Spinal cord (tissue), 10 donors: ENCODE results near the gene AOC3. TPM values are rescaled to one million over a fixed set of nuclear protein-coding genes. Genes with fewer than 3 reads are reported as not detected.
A peak's percentile ranks its signal among the peaks of the same experiment; 100 is the strongest.

Source experiments
- DNase-seq, 6 donors: peaks; one replicate each; pipeline versions ENCODE4 v3.0.0 to v3.0.0-alpha.2; 2013 to 2015; ENCODE audit warnings: low spot score in 6 of 6, low read depth in 4 of 6
- H3K27ac ChIP-seq: one replicate; pipeline ENCODE4 v1.5.1; 2013; ENCODE audit warnings: low read depth, low read length, control low read depth
- H3K27me3 ChIP-seq: one replicate; pipeline ENCODE4 v1.6.1; 2013; ENCODE audit warnings: low read length; ENCODE audit not compliant: control insufficient read depth, insufficient read depth
- H3K36me3 ChIP-seq: one replicate; pipeline ENCODE4 v1.6.1; 2013; ENCODE audit warnings: low read length; ENCODE audit not compliant: control insufficient read depth, insufficient read depth
- H3K4me1 ChIP-seq: one replicate; pipeline ENCODE4 v1.6.1; 2013; ENCODE audit warnings: low read length; ENCODE audit not compliant: control insufficient read depth, insufficient read depth
- H3K4me3 ChIP-seq: one replicate; pipeline ENCODE4 v1.5.1; 2013; ENCODE audit warnings: low read depth, low read length, control low read depth
- H3K9me3 ChIP-seq: one replicate; pipeline ENCODE4 v1.6.1; 2013; ENCODE audit warnings: low read length; ENCODE audit not compliant: control insufficient read depth, insufficient read depth
- WGBS: methylation state at CpG from one replicate; pipeline ENCODE4 v1.1.5; 2013; ENCODE audit warnings: missing lambda C conversion rate; ENCODE audit not compliant: insufficient coverage; 5-methylcytosine and 5-hydroxymethylcytosine counted together
- long read RNA-seq, 4 donors: transcript quantifications; one replicate each; lab custom pipeline, GENCODE V29; 2026
- polyA plus RNA-seq, 2 donors: library from polyadenylated mRNA; unstranded; fragments of 120-200 nt; gene quantifications; one replicate each; pipeline ENCODE4 v1.2.1, GENCODE V29; 2013; ENCODE audit not compliant: insufficient read length in 2 of 2
- total RNA-seq, 2 donors: library from RNA; depleted of rRNA in 1 of 2; stranded (reverse); fragments of 120-200 nt in 1 of 2; fragments of >200 nt in 1 of 2; gene quantifications; one replicate each; pipeline versions ENCODE4 v1.2.3 to v1.2.4, GENCODE V29; 2013 to 2014
- donor health status: healthy.

Gene AOC3
- total RNA-seq (1 to 10 TPM; 2.7 to 6.2 TPM), polyA plus RNA-seq (1 to 10 TPM; 2.9 to 3.0 TPM)
- long read RNA-seq, donor 1 = 0 reads
- long read RNA-seq, donor 2 = 0 reads
- long read RNA-seq, donor 3, full-length matches to known transcripts = 3 of 3 reads
- long read RNA-seq, donor 3, partial matches to known transcripts = 0 of 3 reads
- long read RNA-seq, donor 3, other reads (novel, unspliced or antisense) = 0 of 3 reads
- long read RNA-seq, donor 4, full-length matches to known transcripts = 17 of 23 reads
- long read RNA-seq, donor 4, partial matches to known transcripts = 6 of 23 reads
- long read RNA-seq, donor 4, other reads (novel, unspliced or antisense) = 0 of 23 reads

- Histone ChIP-seq H3K9me3 (no peaks in the 10 kb centered on the region), H3K4me3 (no peak within 1 kb of the TSS), H3K36me3 (peaks cover 5% of the 10 kb centered on the region), H3K27me3 (no peaks in the 10 kb centered on the region), H3K27ac (no peak within 1 kb of the TSS), H3K4me1 (peaks cover 10% of the 10 kb centered on the region)
- WGBS = 55% methylated on average over 9 of the region's 9 CpGs
- DNase-seq = no peak
Measured at GRCh38 chr17:42850954-42851353, at the start of gene AOC3. TSS of gene AOC3 (plus strand) at chr17:42851199. CDS start at chr17:42851344, 145 bp downstream.

GRCh38 chr17:42803074-42803883 is 47.7 kb upstream of the AOC3 start:
- no peaks in the 10 kb centered on the region for H3K9me3 ChIP-seq
- no peak overlapping the region for H3K4me3 ChIP-seq
- H3K4me1 ChIP-seq = peaks cover 6% of the 10 kb centered on the region
- DNase-seq = peak in 1 of 6 donors; percentile 79
- no CpG with 5 or more reads among the region's 2 CpGs for WGBS
- no peaks in the 10 kb centered on the region for H3K27me3 ChIP-seq
- no peaks in the 10 kb centered on the region for H3K36me3 ChIP-seq
- H3K27ac ChIP-seq = peak overlapping the region; percentile 42

DNA sequence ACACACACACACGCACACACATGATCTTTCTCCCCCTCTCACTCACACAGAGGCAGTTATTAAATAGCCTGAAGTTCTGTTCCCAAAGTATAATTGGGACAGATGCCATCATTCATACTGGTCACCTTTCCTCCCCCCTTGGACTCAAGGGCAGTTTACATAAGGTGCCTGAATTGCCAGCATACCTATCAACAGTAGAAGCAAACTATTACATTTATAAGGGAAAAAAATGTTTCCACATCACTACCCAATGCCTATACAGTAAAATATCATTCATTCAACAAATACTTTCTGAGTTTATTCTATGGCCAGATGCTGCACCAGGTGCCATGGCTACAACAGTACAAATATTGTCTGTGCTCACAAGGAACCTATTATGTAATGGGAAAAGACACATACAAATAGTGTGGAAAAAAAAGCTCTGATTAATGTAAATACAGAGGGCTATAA is 46.1 kb upstream of the AOC3 start:
- H3K4me1 ChIP-seq = no peaks in the 10 kb centered on the region
- WGBS = 100% methylated on average over 1 of the region's 1 CpG

GRCh38 chr17:42806249-42806648 is 44.8 kb upstream of the AOC3 start:
- Histone ChIP-seq H3K27ac (no peak overlapping the region), H3K27me3 (no peaks in the 10 kb centered on the region), H3K9me3 (no peaks in the 10 kb centered on the region), H3K4me3 (no peak overlapping the region), H3K4me1 (no peaks in the 10 kb centered on the region), H3K36me3 (peaks cover 4% of the 10 kb centered on the region)
- DNase-seq = no peak
- 100% methylated on average over 1 of the region's 1 CpG for WGBS

More for the DNA sequence above, 46.1 kb upstream of the AOC3 start:
- Histone ChIP-seq H3K27me3 (no peaks in the 10 kb centered on the region), H3K36me3 (no peaks in the 10 kb centered on the region), H3K4me3 (no peak overlapping the region), H3K9me3 (no peaks in the 10 kb centered on the region), H3K27ac (no peak overlapping the region)
- no peak for DNase-seq

DNA sequence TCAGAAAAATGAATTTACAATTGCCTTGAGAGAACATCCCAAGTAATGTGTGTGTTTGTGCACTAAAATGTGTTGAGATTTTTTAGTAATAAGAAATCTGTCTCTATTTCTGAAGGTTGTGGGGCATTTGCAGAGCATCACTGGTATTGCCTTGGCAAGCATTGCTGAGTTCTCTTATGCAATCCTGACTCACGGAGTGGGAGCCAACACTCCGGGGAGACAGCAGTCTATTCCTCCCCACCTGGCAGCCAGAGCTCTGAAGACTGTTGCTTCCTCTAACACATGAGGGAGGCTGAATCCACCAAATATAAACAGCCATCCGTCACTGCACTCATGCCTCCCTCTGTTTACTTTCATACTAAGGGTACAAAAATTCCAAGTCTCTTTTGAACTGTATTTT is 41.7 kb upstream of the AOC3 start:
- DNase-seq = no peak
- no CpG with 5 or more reads among the region's 3 CpGs for WGBS
- Histone ChIP-seq H3K9me3 (no peaks in the 10 kb centered on the region), H3K4me1 (no peaks in the 10 kb centered on the region), H3K27me3 (no peaks in the 10 kb centered on the region), H3K27ac (no peak overlapping the region), H3K4me3 (no peak overlapping the region), H3K36me3 (peaks cover 27% of the 10 kb centered on the region)

DNA sequence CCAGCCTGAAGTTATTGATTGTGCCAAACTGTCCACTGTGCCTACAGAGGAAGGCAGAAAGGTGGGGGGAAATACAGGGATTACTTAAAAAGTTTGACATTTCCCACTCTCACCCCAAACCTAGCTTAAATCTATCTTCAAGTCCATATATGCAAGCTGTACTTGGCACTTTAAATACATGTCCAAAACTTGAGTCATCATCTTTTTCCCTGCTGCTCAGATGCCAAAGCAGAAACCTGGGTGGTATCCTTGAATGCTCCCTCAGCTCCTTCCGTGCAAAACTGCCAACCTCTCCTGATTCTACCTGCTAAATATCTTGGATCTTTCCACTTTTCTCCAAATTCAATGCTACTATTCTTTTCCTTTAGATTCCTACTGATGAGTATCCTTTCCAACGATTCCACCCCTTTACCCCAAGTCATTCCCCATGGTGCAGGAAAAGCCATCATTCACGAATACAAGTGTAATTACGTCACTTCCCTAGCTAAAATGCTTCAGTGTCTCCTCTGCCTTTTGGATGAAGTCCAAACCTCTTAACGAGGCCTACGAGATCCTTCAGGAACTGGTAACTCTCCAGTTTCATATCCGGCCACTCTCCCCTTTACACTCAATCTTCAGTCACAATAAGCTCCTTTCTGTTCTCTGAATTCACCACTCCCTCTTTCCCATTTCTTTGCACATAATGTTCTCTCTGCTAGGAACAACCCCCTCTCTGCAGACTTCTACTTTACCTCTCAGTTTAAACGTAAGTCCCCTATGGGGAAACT is 36.2 kb upstream of the AOC3 start:
- DNase-seq = peak in 1 of 6 donors; percentile 46
- Histone ChIP-seq H3K27me3 (no peaks in the 10 kb centered on the region), H3K9me3 (no peaks in the 10 kb centered on the region), H3K36me3 (peaks cover 70% of the 10 kb centered on the region), H3K4me3 (no peak overlapping the region), H3K27ac (no peak overlapping the region), H3K4me1 (no peaks in the 10 kb centered on the region)
- 71% methylated on average over 8 of the region's 8 CpGs for whole genome bisulfite sequencing

- WGBS = 100% methylated on average over 1 of the region's 1 CpG
- no peak overlapping the region for H3K4me3 ChIP-seq
- peaks cover 5% of the 10 kb centered on the region for H3K4me1 ChIP-seq
- DNase-seq = no peak
- peaks cover 61% of the 10 kb centered on the region for H3K36me3 ChIP-seq
- H3K27me3 ChIP-seq = no peaks in the 10 kb centered on the region
- no peak overlapping the region for H3K27ac ChIP-seq
- H3K9me3 ChIP-seq = no peaks in the 10 kb centered on the region
Measured at GRCh38 chr17:42817866-42818265, 33.1 kb upstream of the AOC3 start.

- Histone ChIP-seq H3K4me3 (no peak overlapping the region), H3K27me3 (no peaks in the 10 kb centered on the region), H3K9me3 (no peaks in the 10 kb centered on the region), H3K4me1 (peaks cover 9% of the 10 kb centered on the region), H3K27ac (no peak overlapping the region), H3K36me3 (peaks cover 56% of the 10 kb centered on the region)
- no peak for DNase-seq
- WGBS = 87% methylated on average over 4 of the region's 5 CpGs
Measured at GRCh38 chr17:42818379-42818778, 32.6 kb upstream of the AOC3 start.

DNA sequence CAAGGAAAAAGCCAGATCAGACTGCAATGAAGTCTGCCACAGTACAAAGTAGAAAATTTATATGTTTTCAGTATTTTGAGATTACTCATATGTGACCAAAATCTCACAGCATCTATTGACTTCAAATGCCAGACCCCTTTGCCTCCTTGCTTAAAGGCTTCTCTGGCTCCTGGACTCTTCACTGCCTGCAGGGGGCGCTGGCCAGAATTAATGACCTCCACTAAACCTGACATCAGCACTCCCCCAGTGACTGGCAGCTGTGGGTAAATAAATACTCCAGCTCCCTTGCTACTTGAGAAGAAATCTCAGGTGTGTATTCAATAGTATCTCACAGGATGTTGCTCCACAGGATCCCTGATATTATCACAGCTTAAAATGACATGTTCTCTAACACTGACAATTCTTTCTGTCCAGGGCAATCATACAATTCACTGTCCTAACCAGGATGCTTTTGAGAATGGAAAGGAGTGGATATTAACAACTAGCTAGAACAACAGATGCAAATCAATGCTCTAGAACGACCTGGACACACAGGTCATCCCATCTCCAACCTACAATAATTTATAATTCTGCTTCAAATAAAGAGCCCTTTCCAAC is 31.0 kb upstream of the AOC3 start:
- Histone ChIP-seq H3K27ac (no peak overlapping the region), H3K27me3 (no peaks in the 10 kb centered on the region), H3K4me3 (no peak overlapping the region), H3K9me3 (no peaks in the 10 kb centered on the region), H3K36me3 (peaks cover 45% of the 10 kb centered on the region), H3K4me1 (peaks cover 20% of the 10 kb centered on the region)
- peak in 1 of 6 donors; percentile 36 for DNase-seq
- 80% methylated on average over 1 of the region's 2 CpGs for WGBS
